ENCODE data around the gene JTB. TPM values are rescaled to one million over a fixed set of nuclear protein-coding genes. Genes with fewer than 3 reads are reported as not detected.

Gene JTB
- total RNA-seq, 1 experiment from 2014 or later, result 142 TPM

DNA sequence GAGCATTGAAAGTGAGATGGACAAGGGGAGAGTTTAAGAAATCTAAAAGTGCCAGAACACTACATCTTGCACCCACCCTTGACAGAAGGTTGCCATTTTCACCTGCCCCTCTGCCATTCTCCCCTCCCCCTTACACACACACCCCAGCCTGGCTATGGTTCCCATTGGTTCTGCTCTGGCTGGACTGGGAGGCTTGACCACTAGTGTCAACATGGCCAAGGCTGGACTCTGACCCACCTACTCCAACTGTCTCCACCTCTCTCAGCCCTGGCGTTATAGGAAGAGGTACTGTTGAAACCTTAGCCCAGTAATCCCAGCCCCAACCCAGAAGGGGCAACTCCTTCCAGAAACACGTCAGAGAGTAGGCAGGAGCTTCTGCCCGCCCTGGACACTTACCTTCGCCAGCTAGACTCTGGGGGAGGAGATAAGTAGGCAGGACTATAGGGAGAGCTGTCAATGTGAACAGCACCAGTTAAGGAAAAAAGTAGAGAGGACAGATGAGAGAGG is 23.6 kb downstream of the JTB start:
- Histone ChIP-seq H3K27ac (ENCODE audit: low read depth, low read length, poor library complexity, severe bottlenecking) (no peak overlapping the region), H3K27me3 (replicated peaks; ENCODE audit: insufficient read depth, low read depth, low read length, poor library complexity) (no peaks in the 10 kb centered on the region), H3K9me3 (ENCODE audit: low read depth, low read length, poor library complexity, severe bottlenecking) (no peaks in the 10 kb centered on the region), H3K4me1 (ENCODE audit: insufficient read depth, low read length, poor library complexity, severe bottlenecking) (peaks cover 3% of the 10 kb centered on the region), H3K4me3 (ENCODE audit: low read depth, low read length, poor library complexity, severe bottlenecking) (no peak overlapping the region), H3K36me3 (ENCODE audit: insufficient read depth, low read length, poor library complexity, severe bottlenecking) (peaks cover 26% of the 10 kb centered on the region)
- ChIA-PET POLR2A (ENCODE audit: low non-redundant PET) (no interaction called here), CTCF (no interaction called here)
- no TSS peak for BruUV-seq (replicated peaks)
- intact Hi-C loops (cut with micrococcal nuclease; ENCODE audit: unreplicated experiment), result no loop called here
- DNase-seq (ENCODE audit: low spot score), result no peak
- TF ChIP-seq EZH2 (IDR thresholded peaks at IDR 0.05; ENCODE audit: borderline replicate concordance, low read depth, low read length, poor library complexity, severe bottlenecking), result no peak
- no peak for TF ChIP-seq CTCF (conservative IDR thresholded peaks at IDR 0.05; ENCODE audit: low read depth, low read length)

DNA sequence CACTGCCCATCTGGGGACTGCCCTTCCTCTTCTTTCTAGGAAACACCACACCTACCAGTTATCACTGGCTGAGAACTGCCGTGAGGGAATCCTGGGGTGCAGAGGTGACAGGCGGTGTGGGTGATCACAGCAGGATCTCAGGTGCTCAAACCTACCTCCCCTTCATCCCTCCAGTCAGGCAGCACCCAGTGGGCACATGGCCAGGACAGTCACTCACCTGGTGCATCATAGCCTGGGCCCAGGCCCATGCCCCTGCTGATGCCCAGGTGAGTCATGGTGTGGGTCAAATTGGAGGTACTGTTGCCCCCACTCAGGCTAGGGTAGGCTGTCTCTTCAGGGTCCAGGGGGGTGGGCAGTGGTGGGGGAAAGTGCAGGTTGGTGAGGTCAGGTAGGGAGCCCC is 25.7 kb downstream of the JTB start:
- no peak overlapping the region for H3K4me3 ChIP-seq (ENCODE audit: low read depth, low read length, poor library complexity, severe bottlenecking)
- H3K9me3 ChIP-seq (ENCODE audit: low read depth, low read length, poor library complexity, severe bottlenecking), result no peaks in the 10 kb centered on the region
- H3K4me1 ChIP-seq (ENCODE audit: insufficient read depth, low read length, poor library complexity, severe bottlenecking), result peaks cover 3% of the 10 kb centered on the region
- H3K27ac ChIP-seq (ENCODE audit: low read depth, low read length, poor library complexity, severe bottlenecking), result no peak overlapping the region
- no peak for TF ChIP-seq EZH2 (IDR thresholded peaks at IDR 0.05; ENCODE audit: borderline replicate concordance, low read depth, low read length, poor library complexity, severe bottlenecking)
- TF ChIP-seq CTCF (conservative IDR thresholded peaks at IDR 0.05; ENCODE audit: low read depth, low read length), result no peak
- H3K36me3 ChIP-seq (ENCODE audit: insufficient read depth, low read length, poor library complexity, severe bottlenecking), result peaks cover 38% of the 10 kb centered on the region
- ChIA-PET POLR2A (ENCODE audit: low non-redundant PET) (no interaction called here), CTCF (no interaction called here)
- BruUV-seq (replicated peaks), result no TSS peak
- intact Hi-C loops (cut with micrococcal nuclease; ENCODE audit: unreplicated experiment), result no loop called here
- no peak for DNase-seq (ENCODE audit: low spot score)
- H3K27me3 ChIP-seq (replicated peaks; ENCODE audit: insufficient read depth, low read depth, low read length, poor library complexity), result no peaks in the 10 kb centered on the region

- no peaks in the 10 kb centered on the region for H3K27me3 ChIP-seq (replicated peaks; ENCODE audit: insufficient read depth, low read depth, low read length, poor library complexity)
- H3K9me3 ChIP-seq (ENCODE audit: low read depth, low read length, poor library complexity, severe bottlenecking), result no peaks in the 10 kb centered on the region
- no TSS peak for BruUV-seq (replicated peaks)
- peaks cover 38% of the 10 kb centered on the region for H3K36me3 ChIP-seq (ENCODE audit: insufficient read depth, low read length, poor library complexity, severe bottlenecking)
- ChIA-PET POLR2A (ENCODE audit: low non-redundant PET) (no interaction called here), CTCF (no interaction called here)
- H3K4me1 ChIP-seq (ENCODE audit: insufficient read depth, low read length, poor library complexity, severe bottlenecking), result no peaks in the 10 kb centered on the region
- no peak overlapping the region for H3K27ac ChIP-seq (ENCODE audit: low read depth, low read length, poor library complexity, severe bottlenecking)
- DNase-seq (ENCODE audit: low spot score), result no peak
- TF ChIP-seq EZH2 (IDR thresholded peaks at IDR 0.05; ENCODE audit: borderline replicate concordance, low read depth, low read length, poor library complexity, severe bottlenecking) (no peak), CTCF (conservative IDR thresholded peaks at IDR 0.05; ENCODE audit: low read depth, low read length) (no peak)
- intact Hi-C loops (cut with micrococcal nuclease; ENCODE audit: unreplicated experiment), result no loop called here
- H3K4me3 ChIP-seq (ENCODE audit: low read depth, low read length, poor library complexity, severe bottlenecking), result no peak overlapping the region
Observed at GRCh38 chr1:153951183-153951582, 26.3 kb downstream of the JTB start.

All from A673 (cell line).